ENCODE data around the gene SCN9A.

The SCN9A gene

DNA sequence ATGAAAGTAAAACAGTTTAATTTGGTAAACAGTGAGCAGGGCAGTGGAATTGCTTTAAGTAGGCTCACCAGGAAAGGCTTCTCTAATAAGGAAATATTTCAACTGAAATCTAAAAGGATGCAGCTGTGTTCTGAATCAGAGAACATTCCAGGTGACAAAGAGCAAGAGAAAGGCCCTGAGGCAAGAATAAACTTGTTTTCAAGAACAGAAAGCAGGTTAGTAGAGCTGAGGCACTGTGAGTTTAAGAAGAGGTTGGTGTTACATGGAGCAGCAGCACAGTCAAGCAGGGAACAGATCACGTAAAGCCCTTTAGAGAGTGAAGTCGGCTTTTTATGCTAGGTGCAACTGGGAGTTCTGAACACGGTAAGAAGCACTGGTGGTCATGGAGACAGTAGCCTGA is 191.0 kb downstream of the SCN9A start:
- Histone ChIP-seq H3K4me3 (replicated peaks; ENCODE audit: insufficient read depth, low read length) (no peak overlapping the region), H3K27ac (replicated peaks) (no peak overlapping the region), H3K27me3 (ENCODE audit: insufficient read depth, poor library complexity, severe bottlenecking) (no peaks in the 10 kb centered on the region)
- no peak for TF ChIP-seq SPI1 (IDR thresholded peaks at IDR 0.05; ENCODE audit: borderline replicate concordance, low read depth)
- TF ChIP-seq REST (IDR thresholded peaks at IDR 0.05; ENCODE audit: insufficient replicate concordance, low read depth), result no peak
- TF ChIP-seq GABPA (IDR thresholded peaks at IDR 0.05; ENCODE audit: low read depth), result no peak
- no peak for TF ChIP-seq POLR2AphosphoS5 (IDR thresholded peaks at IDR 0.05; ENCODE audit: low read depth)
- TF ChIP-seq, protein P1, sequence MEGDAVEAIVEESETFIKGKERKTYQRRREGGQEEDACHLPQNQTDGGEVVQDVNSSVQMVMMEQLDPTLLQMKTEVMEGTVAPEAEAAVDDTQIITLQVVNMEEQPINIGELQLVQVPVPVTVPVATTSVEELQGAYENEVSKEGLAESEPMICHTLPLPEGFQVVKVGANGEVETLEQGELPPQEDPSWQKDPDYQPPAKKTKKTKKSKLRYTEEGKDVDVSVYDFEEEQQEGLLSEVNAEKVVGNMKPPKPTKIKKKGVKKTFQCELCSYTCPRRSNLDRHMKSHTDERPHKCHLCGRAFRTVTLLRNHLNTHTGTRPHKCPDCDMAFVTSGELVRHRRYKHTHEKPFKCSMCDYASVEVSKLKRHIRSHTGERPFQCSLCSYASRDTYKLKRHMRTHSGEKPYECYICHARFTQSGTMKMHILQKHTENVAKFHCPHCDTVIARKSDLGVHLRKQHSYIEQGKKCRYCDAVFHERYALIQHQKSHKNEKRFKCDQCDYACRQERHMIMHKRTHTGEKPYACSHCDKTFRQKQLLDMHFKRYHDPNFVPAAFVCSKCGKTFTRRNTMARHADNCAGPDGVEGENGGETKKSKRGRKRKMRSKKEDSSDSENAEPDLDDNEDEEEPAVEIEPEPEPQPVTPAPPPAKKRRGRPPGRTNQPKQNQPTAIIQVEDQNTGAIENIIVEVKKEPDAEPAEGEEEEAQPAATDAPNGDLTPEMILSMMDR (IDR thresholded peaks at IDR 0.05; ENCODE audit: insufficient read depth, low read length), result no peak
- DNase-seq (ENCODE audit: low read depth in 1 of 2, low spot score in 1 of 2), result no peak

- no peak overlapping the region for H3K27ac ChIP-seq (replicated peaks)
- H3K27me3 ChIP-seq (ENCODE audit: insufficient read depth, poor library complexity, severe bottlenecking), result no peaks in the 10 kb centered on the region
- DNase-seq (ENCODE audit: low read depth in 1 of 2, low spot score in 1 of 2), result no peak
- TF ChIP-seq REST (IDR thresholded peaks at IDR 0.05; ENCODE audit: insufficient replicate concordance, low read depth) (no peak), POLR2AphosphoS5 (IDR thresholded peaks at IDR 0.05; ENCODE audit: low read depth) (no peak), SPI1 (IDR thresholded peaks at IDR 0.05; ENCODE audit: borderline replicate concordance, low read depth) (no peak), GABPA (IDR thresholded peaks at IDR 0.05; ENCODE audit: low read depth) (no peak)
- TF ChIP-seq, protein P1 (IDR thresholded peaks at IDR 0.05; ENCODE audit: insufficient read depth, low read length), result no peak
- no peak overlapping the region for H3K4me3 ChIP-seq (replicated peaks; ENCODE audit: insufficient read depth, low read length)
Measured at GRCh38 chr2:166181813-166182154, 194.0 kb downstream of the SCN9A start.

- peak; percentile 4 to 26 for DNase-seq (ENCODE audit: low read depth in 1 of 2, low spot score in 1 of 2)
- no peak overlapping the region for H3K4me3 ChIP-seq (replicated peaks; ENCODE audit: insufficient read depth, low read length)
- H3K27ac ChIP-seq (replicated peaks), result no peak overlapping the region
- H3K27me3 ChIP-seq (ENCODE audit: insufficient read depth, poor library complexity, severe bottlenecking), result no peaks in the 10 kb centered on the region
- TF ChIP-seq POLR2AphosphoS5 (IDR thresholded peaks at IDR 0.05; ENCODE audit: low read depth), result no peak
- TF ChIP-seq, protein P1 (IDR thresholded peaks at IDR 0.05; ENCODE audit: insufficient read depth, low read length), result peak; percentile 37
Measured at GRCh38 chr2:166180951-166181812, 194.6 kb downstream of the SCN9A start.

GRCh38 chr2:166179201-166179600 is 196.5 kb downstream of the SCN9A start:
- Histone ChIP-seq H3K27ac (replicated peaks) (no peak overlapping the region), H3K27me3 (ENCODE audit: insufficient read depth, poor library complexity, severe bottlenecking) (no peaks in the 10 kb centered on the region), H3K4me3 (replicated peaks; ENCODE audit: insufficient read depth, low read length) (no peak overlapping the region)
- no peak for DNase-seq (ENCODE audit: low read depth in 1 of 2, low spot score in 1 of 2)
- TF ChIP-seq, protein P1 (IDR thresholded peaks at IDR 0.05; ENCODE audit: insufficient read depth, low read length), result no peak
- no peak for TF ChIP-seq REST (IDR thresholded peaks at IDR 0.05; ENCODE audit: insufficient replicate concordance, low read depth)
